BLaER1 (cell line): ENCODE data around the gene NUDT13.
A peak's percentile ranks its signal among the peaks of the same experiment; 100 is the strongest.

Experiments used
- H3K27ac ChIP-seq: shearing (Covaris generic); formaldehyde crosslinking; 2 replicates; pipeline ENCODE4 v1.8.1; 2022
- H3K27me3 ChIP-seq: shearing (Covaris generic); formaldehyde crosslinking; 2 replicates; pipeline ENCODE4 v1.8.1; 2022
- H3K36me3 ChIP-seq: shearing (Covaris generic); formaldehyde crosslinking; 2 replicates; pipeline ENCODE4 v1.8.1; 2022
- H3K4me1 ChIP-seq: shearing (Covaris generic); formaldehyde crosslinking; 2 replicates; pipeline ENCODE4 v1.8.1; 2022
- H3K4me2 ChIP-seq: shearing (Covaris generic); formaldehyde crosslinking; 2 replicates; pipeline ENCODE4 v1.8.1; 2022
- H3K4me3 ChIP-seq: shearing (Covaris generic); formaldehyde crosslinking; 2 replicates; pipeline ENCODE4 v1.8.1; 2022
- H3K9ac ChIP-seq: shearing (Covaris generic); formaldehyde crosslinking; 2 replicates; pipeline ENCODE4 v1.8.1; 2022
- H3K9me3 ChIP-seq: shearing (Covaris generic); formaldehyde crosslinking; 2 replicates; pipeline ENCODE4 v1.8.1; 2022
- H4K20me1 ChIP-seq: shearing (Covaris generic); formaldehyde crosslinking; 2 replicates; pipeline ENCODE4 v1.8.1; 2022
- Cebpa-rat ChIP-seq: shearing (Covaris generic); IDR thresholded peaks from 2 replicates; pipeline ENCODE4 v1.8.1; 2022

NUDT13 gene

GRCh38 chr10:73161079-73161478, 50.8 kb downstream of the NUDT13 start:
- Histone ChIP-seq H3K4me3 (no peak overlapping the region), H4K20me1 (peaks cover 66% of the 10 kb centered on the region), H3K9me3 (no peaks in the 10 kb centered on the region), H3K4me2 (no peak overlapping the region), H3K36me3 (peaks cover 72% of the 10 kb centered on the region), H3K4me1 (peaks cover 3% of the 10 kb centered on the region; the same call in 1 of the 2 replicates), H3K27ac (no peak overlapping the region), H3K9ac (no peak overlapping the region), H3K27me3 (no peaks in the 10 kb centered on the region)
- TF ChIP-seq Cebpa-rat, result no peak

DNA sequence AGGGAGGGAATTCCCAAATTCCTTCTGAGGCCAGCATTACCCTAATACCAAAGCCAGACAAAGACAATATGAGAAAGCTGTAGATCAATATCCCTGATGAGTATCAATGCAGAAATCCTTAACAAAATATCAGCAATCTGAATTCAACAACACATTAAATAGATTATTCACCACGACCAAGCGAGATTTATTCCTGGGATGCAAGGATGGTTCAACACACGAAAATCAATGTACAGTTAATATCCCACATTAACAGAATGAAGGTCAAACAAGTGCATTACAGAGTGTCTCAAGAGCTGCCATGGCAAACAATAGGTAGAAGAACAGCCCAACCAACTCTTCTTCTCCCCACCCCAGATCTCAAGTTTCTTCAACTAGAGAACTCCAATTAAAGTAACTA, 51.4 kb downstream of the NUDT13 start:
- Histone ChIP-seq H3K4me2 (no peak overlapping the region), H3K4me3 (no peak overlapping the region), H4K20me1 (peaks cover 66% of the 10 kb centered on the region), H3K9ac (no peak overlapping the region), H3K27ac (no peak overlapping the region), H3K27me3 (no peaks in the 10 kb centered on the region), H3K36me3 (peaks cover 66% of the 10 kb centered on the region), H3K9me3 (no peaks in the 10 kb centered on the region), H3K4me1 (peaks cover 9% of the 10 kb centered on the region)
- TF ChIP-seq Cebpa-rat, result no peak

DNA sequence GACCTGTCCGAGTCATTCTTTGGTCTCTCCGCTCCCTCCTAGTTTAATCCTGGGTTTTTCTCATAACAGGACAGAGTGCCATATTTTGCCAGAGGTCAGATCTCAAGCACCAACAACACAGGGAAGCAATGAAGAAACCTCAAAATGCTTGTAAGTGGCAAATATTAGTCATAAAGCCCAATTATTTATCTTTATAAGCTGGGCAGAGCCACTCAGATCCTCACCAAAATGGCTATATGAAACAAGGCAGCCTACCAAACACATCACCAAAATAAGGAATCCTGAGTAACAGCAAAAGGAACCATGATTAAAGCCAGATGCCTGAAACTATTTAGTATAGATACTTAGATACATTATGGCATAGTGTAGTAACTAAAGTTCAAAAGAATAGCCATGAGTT, 52.8 kb downstream of the NUDT13 start:
- Histone ChIP-seq H3K4me1 (peaks cover 15% of the 10 kb centered on the region), H3K4me2 (no peak overlapping the region), H3K27me3 (no peaks in the 10 kb centered on the region), H3K4me3 (no peak overlapping the region), H3K9ac (0 out of 2 replicates have a peak overlapping the region, but pooled peaks have one; percentile 17), H3K27ac (no peak overlapping the region), H4K20me1 (peaks cover 66% of the 10 kb centered on the region), H3K36me3 (peaks cover 52% of the 10 kb centered on the region), H3K9me3 (no peaks in the 10 kb centered on the region)
- TF ChIP-seq Cebpa-rat, result no peak

- H3K4me1 ChIP-seq, result peaks cover 27% of the 10 kb centered on the region
- no peak for TF ChIP-seq Cebpa-rat
- H3K9ac ChIP-seq, result peak overlapping the region; percentile 90
- H3K4me3 ChIP-seq, result peak overlapping the region; percentile 77
- peaks cover 30% of the 10 kb centered on the region for H3K36me3 ChIP-seq
- no peaks in the 10 kb centered on the region for H3K9me3 ChIP-seq
- peak overlapping the region; percentile 76 for H3K4me2 ChIP-seq
- H3K27me3 ChIP-seq, result no peaks in the 10 kb centered on the region
- peaks cover 37% of the 10 kb centered on the region for H4K20me1 ChIP-seq
- no peak overlapping the region; the same call in 1 of the 2 replicates for H3K27ac ChIP-seq
These were observed 56.7 kb downstream of the NUDT13 start for GRCh38 chr10:73166972-73167371.

DNA sequence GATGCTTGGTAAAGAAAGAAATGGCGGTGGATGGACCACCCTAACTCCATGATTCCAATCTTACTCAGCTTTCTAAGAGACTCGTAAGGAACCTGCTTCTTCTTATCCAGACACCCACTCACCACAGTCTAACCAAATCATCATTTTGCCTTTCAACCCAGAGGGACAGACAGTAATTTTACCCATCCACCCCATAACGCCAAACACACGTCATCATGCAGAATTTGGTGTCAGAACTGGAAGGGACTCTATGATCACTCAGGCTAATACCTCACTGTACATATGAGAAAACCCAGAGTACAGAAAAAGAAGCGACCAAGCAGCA, 57.2 kb downstream of the NUDT13 start:
- no peak for TF ChIP-seq Cebpa-rat

GRCh38 chr10:73167783-73168464, 57.7 kb downstream of the NUDT13 start, which contains the start of the genes ECD and FAM149B1:
Gene ECD, minus strand, starts transcription at chr10:73168008. Its CDS starts 4,071 bp downstream, at chr10:73163937.
Gene FAM149B1, plus strand, starts transcription at chr10:73168119. Its CDS starts 221 bp downstream, at chr10:73168340.
- Histone ChIP-seq H3K9me3 (no peaks in the 10 kb centered on the region), H3K9ac (peak within 1 kb of the TSS; percentile 90), H3K36me3 (peaks cover 21% of the 10 kb centered on the region), H3K27ac (peak within 1 kb of the TSS; percentile 86), H3K4me3 (peak within 1 kb of the TSS; percentile 77), H3K27me3 (no peaks in the 10 kb centered on the region), H3K4me2 (peak within 1 kb of the TSS; percentile 96), H4K20me1 (peaks cover 27% of the 10 kb centered on the region), H3K4me1 (peaks cover 27% of the 10 kb centered on the region)
- TF ChIP-seq Cebpa-rat, result no peak

More for the DNA sequence above, 57.2 kb downstream of the NUDT13 start:
- no peaks in the 10 kb centered on the region for H3K9me3 ChIP-seq
- peaks cover 27% of the 10 kb centered on the region for H3K4me1 ChIP-seq
- peak overlapping the region; percentile 90 for H3K9ac ChIP-seq
- H3K27ac ChIP-seq, result peak overlapping the region; percentile 86
- peaks cover 26% of the 10 kb centered on the region for H3K36me3 ChIP-seq
- no peaks in the 10 kb centered on the region for H3K27me3 ChIP-seq
- peak overlapping the region; percentile 76 for H3K4me2 ChIP-seq
- peaks cover 32% of the 10 kb centered on the region for H4K20me1 ChIP-seq
- peak overlapping the region; percentile 77 for H3K4me3 ChIP-seq

DNA sequence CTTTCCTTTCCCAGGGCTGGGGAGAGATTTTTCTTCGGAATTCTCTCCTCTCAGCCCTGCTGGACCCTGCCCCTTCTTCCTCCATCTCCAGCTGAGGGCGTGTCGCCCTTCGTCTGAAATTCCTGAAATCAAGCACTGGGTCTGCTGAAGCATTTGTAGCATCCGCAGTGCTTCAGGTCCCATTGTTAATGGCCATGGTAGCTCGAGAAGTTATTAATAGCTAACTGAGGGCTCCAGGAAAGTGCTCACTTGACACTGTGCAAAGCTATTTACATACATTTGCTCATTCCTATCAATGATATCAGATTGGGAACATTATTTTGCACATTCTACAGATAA, 58.2 kb downstream of the NUDT13 start:
- TF ChIP-seq Cebpa-rat, result no peak
- Histone ChIP-seq H3K27me3 (no peaks in the 10 kb centered on the region), H3K27ac (peak overlapping the region; percentile 86), H3K4me3 (peak overlapping the region; percentile 77), H3K4me2 (peak overlapping the region; percentile 96), H4K20me1 (peaks cover 22% of the 10 kb centered on the region), H3K36me3 (peaks cover 15% of the 10 kb centered on the region), H3K4me1 (peaks cover 27% of the 10 kb centered on the region), H3K9me3 (no peaks in the 10 kb centered on the region), H3K9ac (peak overlapping the region; percentile 90)

DNA sequence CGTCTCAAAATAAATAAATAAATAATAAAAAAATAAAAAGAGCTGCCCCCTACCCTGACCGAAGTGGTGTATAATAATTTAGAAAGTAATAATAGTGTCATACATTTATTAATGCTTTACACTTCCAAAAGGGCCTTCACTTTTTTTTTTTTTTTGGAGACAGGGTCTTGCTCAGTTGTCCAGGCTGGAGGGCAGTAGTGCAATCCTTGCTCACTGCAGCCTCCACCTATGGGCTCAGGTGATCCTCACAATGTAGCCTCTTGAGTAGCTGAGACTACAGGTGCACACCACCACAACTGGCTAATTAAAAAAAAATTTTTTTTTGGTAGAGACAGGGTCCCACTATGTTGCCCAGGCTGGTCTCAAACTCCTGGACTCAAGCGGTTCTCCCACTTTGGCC, 59.1 kb downstream of the NUDT13 start:
- H3K4me2 ChIP-seq, result peak overlapping the region; percentile 96
- H4K20me1 ChIP-seq, result peaks cover 13% of the 10 kb centered on the region
- peaks cover 7% of the 10 kb centered on the region; the same call in 1 of the 2 replicates for H3K36me3 ChIP-seq
- peak overlapping the region; percentile 77; the same call in 1 of the 2 replicates for H3K4me3 ChIP-seq
- H3K27me3 ChIP-seq, result no peaks in the 10 kb centered on the region
- peaks cover 27% of the 10 kb centered on the region for H3K4me1 ChIP-seq
- TF ChIP-seq Cebpa-rat, result no peak
- no peak overlapping the region for H3K9ac ChIP-seq
- no peaks in the 10 kb centered on the region for H3K9me3 ChIP-seq
- no peak overlapping the region for H3K27ac ChIP-seq

DNA sequence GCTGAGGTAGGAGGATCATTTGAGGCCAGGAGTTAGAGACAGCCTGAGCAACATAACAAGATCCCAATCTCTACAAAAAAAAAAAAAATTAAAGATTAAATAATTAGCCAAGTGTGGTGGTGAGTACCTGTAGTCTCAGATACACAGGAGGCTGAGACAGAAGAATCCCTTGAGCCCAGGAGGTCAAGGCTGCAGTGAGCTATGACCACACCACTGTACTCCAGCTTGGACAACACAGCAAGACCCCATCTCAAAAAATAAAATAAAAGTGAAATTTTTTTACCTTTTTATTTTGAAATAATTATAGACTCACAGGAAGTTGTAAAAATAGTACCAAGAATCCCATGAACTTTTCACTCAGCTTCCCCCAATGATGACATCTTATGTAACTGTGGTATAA, 62.6 kb downstream of the NUDT13 start:
- H3K27me3 ChIP-seq, result no peaks in the 10 kb centered on the region
- peaks cover 12% of the 10 kb centered on the region for H3K4me1 ChIP-seq
- H3K9me3 ChIP-seq, result no peaks in the 10 kb centered on the region
- H3K27ac ChIP-seq, result no peak overlapping the region
- no peak overlapping the region for H3K4me2 ChIP-seq
- H4K20me1 ChIP-seq, result no peaks in the 10 kb centered on the region
- no peak overlapping the region for H3K9ac ChIP-seq
- no peak for TF ChIP-seq Cebpa-rat
- no peak overlapping the region for H3K4me3 ChIP-seq
- H3K36me3 ChIP-seq, result peaks cover 32% of the 10 kb centered on the region

DNA sequence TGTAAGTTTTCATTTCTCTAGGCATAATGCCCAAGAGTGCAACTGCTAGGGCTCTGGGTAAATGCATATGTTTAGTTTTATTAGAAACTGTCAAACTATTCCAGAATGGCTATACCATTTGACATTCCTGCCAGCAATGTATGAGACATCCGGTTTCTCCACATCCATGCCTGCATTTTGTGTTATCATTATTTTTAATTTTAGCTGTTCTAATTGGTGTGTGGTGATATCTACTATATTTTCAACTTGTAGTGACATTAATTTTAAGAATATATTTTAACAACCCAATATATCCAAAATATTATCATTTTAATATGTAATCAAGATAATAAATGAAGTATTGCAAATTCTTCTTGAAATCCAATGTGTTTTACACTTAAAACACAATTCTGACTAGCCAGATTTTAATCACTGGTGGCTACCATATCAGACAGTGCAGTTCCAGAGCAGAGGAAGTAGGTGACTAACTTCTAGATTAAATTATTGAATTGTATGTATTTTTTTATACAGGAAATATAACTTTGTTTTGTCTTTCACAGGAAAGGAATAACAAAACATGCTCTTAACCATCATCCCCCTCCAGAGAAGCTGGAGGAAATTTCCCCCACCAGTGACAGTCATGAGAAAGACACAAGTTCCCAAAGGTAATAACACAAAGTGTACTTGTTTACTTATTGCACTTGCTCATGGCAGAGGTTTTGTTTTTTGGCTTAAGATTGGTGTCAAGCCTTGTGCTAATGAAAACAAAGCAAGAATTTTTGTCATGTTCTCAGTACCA, 64.1 kb downstream of the NUDT13 start:
- H3K4me3 ChIP-seq, result no peak overlapping the region
- H3K9me3 ChIP-seq, result no peaks in the 10 kb centered on the region
- peaks cover 39% of the 10 kb centered on the region for H3K36me3 ChIP-seq
- no peak overlapping the region for H3K9ac ChIP-seq
- no peak overlapping the region for H3K4me2 ChIP-seq
- no peaks in the 10 kb centered on the region for H3K27me3 ChIP-seq
- TF ChIP-seq Cebpa-rat, result no peak
- H3K27ac ChIP-seq, result no peak overlapping the region
- peaks cover 3% of the 10 kb centered on the region for H3K4me1 ChIP-seq
- no peaks in the 10 kb centered on the region for H4K20me1 ChIP-seq
